ENCODE measurements around the gene SNAI3.

DNA sequence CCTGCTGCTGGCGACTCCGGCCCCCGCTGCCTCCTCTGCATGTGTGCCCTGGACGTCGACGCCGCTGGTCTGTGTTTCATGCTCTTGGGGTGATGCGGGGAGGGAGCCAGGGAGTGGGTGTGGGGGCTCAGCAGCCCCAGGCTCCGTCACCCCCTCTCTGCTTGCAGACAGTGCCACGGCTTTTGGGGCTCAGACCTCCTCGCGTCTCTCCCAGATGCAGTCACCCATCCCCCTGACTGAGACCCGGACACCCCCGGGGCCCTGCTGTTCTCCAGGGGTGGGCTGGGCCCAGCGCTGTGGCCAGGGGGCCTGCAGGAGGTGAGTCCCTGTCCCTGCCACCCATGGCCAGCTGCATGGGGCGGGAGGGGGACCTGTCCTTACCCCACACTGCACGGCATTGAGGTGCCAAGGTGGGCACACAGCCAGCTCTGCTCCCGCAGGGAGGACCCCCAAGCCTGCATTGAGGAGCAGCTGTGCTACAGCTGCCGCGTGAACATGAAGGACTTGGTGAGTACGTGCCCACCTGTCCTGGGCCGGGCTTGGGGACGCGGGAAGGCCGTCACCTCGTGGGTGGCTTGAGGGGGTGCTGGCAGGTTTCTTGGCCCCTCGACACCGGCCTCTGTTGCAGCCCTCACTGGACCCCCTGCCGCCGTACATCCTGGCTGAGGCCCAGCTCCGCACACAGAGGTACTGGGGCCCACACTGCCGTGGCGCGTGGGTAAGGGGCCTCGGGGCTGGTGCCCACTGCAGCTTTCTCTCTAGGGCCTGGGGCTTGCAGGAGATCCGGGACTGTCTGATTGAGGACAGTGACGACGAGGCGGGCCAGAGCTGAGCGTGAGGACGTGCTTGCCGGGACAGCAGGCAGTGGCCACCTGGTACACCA, 28.4 kb upstream of the SNAI3 start:
- no peak for TF ChIP-seq CTCF (IDR thresholded peaks at IDR 0.05)
- no peak for TF ChIP-seq POLR2A (IDR thresholded peaks at IDR 0.05)
- TF ChIP-seq POLR2AphosphoS5 (IDR thresholded peaks at IDR 0.05), result no peak
- TF ChIP-seq EP300 (IDR thresholded peaks at IDR 0.05), result no peak
